GM19238 (cell line): ENCODE measurements around the gene MTF2.
"Not testable (repeated sequence)": the region's sequence is repeated elsewhere in the genome, so short reads cannot be mapped to it uniquely, and the experiment has no call there.

Source experiments
- DNase-seq: peaks from one replicate; pipeline ENCODE4 v3.0.0; 2011; ENCODE audit warnings: low spot score; ENCODE audit not compliant: insufficient read length

MTF2 gene

GRCh38 chr1:93078986-93079654, at the start of gene MTF2:
Gene MTF2 (plus strand): TSS chr1:93079283. CDS start chr1:93079527, 244 bp downstream.
- DNase-seq: peak; percentile 66

- no peak for DNase-seq
Measured at GRCh38 chr1:93029317-93029716, 49.8 kb upstream of the MTF2 start.

- not testable (repeated sequence) for DNase-seq
Measured at GRCh38 chr1:93030191-93030590, 48.9 kb upstream of the MTF2 start.

- DNase-seq: no peak
Measured at GRCh38 chr1:93031711-93032110, 47.4 kb upstream of the MTF2 start.

- no peak for DNase-seq
Measured at GRCh38 chr1:93033029-93033428, 46.1 kb upstream of the MTF2 start.

GRCh38 chr1:93033785-93034184, 45.3 kb upstream of the MTF2 start:
- peak; percentile 31 for DNase-seq

- no peak for DNase-seq
Measured at GRCh38 chr1:93034397-93034796, 44.7 kb upstream of the MTF2 start.

GRCh38 chr1:93036672-93037071, 42.4 kb upstream of the MTF2 start:
- no peak for DNase-seq

- DNase-seq: peak; percentile 20
Measured at GRCh38 chr1:93042187-93043056, 36.7 kb upstream of the MTF2 start.

- no peak for DNase-seq
Measured at GRCh38 chr1:93043057-93043557, 36.0 kb upstream of the MTF2 start.

- DNase-seq: no peak
Measured at GRCh38 chr1:93047618-93048017, 31.5 kb upstream of the MTF2 start.

GRCh38 chr1:93051961-93052360, 27.1 kb upstream of the MTF2 start:
- DNase-seq: no peak

GRCh38 chr1:93056214-93056613, 22.9 kb upstream of the MTF2 start:
- DNase-seq: no peak

GRCh38 chr1:93056649-93057048, 22.4 kb upstream of the MTF2 start:
- no peak for DNase-seq

- peak; percentile 25 for DNase-seq
Measured at GRCh38 chr1:93061895-93062792, 16.9 kb upstream of the MTF2 start.

- no peak for DNase-seq
Measured at GRCh38 chr1:93076268-93076667, 2.8 kb upstream of the MTF2 start.

GRCh38 chr1:93078203-93078602, 880 bp upstream of the MTF2 start:
- no peak for DNase-seq

- no peak for DNase-seq
Measured at GRCh38 chr1:93078638-93078985, 471 bp upstream of the MTF2 start.

- DNase-seq: no peak
Measured at GRCh38 chr1:93079685-93080141, 630 bp downstream of the MTF2 start.

GRCh38 chr1:93080179-93080823, 1.2 kb downstream of the MTF2 start:
- no peak for DNase-seq

- no peak for DNase-seq
Measured at GRCh38 chr1:93081716-93082115, 2.6 kb downstream of the MTF2 start.
